ENCODE results near the gene MUSK.

Gene MUSK

GRCh38 chr9:110847671-110848070 is 179.1 kb downstream of the MUSK start:
- in situ Hi-C loops (cut with HindIII; ENCODE audit: low sequenced_read_pairs): no loop called here
- TF ChIP-seq CTCF (IDR thresholded peaks at IDR 0.05; ENCODE audit: low read depth, low read length): no peak
- no peak for DNase-seq (ENCODE audit: low read depth, low spot score)
- H3K4me3 ChIP-seq (ENCODE audit: low read depth, low read length): no peak overlapping the region

DNA sequence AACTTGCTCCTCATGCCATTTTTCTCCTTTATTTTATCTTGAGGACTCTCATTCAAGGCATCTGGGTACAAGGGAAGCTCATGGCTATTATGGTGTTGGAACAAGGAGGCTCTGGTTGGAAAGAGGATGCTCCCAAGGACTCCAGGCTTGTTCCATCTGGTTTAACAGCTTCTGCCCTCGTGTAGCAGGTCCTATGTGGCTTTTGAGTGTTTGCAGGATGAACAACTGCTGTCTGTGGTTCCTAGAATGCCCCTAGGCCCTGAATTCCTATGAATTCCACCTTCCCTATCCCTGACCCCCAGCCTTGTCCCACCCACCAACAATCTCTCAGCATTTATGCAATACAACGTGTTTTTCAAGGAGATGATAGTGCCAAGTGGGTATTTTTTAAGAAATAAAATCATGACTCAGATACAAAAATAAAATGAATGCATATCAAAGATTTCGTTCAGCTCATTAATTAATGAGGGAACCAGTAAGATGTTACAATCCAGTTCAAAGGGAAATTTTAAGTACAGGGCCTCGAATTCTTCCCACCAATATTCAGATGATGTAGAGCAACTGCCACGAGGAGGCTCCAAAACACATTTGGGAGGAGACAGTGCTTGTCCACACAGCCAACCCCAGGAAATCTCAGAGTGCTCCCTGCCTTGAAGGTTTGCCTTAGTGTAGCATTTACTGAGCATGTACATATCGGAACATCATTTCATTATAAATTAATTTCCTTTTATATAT is 182.0 kb downstream of the MUSK start:
- in situ Hi-C loops (cut with HindIII; ENCODE audit: low sequenced_read_pairs): no loop called here
- TF ChIP-seq CTCF (IDR thresholded peaks at IDR 0.05; ENCODE audit: low read depth, low read length): no peak
- no peak overlapping the region for H3K4me3 ChIP-seq (ENCODE audit: low read depth, low read length)
- no peak for DNase-seq (ENCODE audit: low read depth, low spot score)

Data from astrocyte of the spinal cord (primary cell).